ENCODE data around the gene LRRN2.

LRRN2 gene

DNA sequence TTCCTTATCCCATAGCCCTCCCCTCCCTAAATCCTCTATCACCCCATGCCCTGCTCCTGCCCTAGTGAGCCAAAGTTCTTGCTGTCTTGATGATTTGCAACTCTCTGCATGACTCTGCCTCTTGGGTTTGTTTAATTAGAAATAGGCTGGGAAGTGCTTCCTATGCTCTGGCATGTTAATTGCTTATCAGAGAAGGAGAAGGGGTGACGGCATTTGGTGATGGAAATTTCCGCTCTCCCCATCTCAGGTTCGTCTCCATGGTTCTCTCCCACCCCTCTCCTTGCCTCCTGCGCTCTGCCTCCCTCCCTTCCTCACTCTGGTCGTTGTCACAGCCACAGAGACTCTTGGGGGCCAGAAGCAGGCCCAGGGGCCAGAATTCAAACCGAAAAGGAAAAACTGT lies 68.9 kb downstream of the LRRN2 start:
- DNase-seq (ENCODE audit: low read depth), result no peak
- no peak overlapping the region for H3K4me3 ChIP-seq (ENCODE audit: low read length)
- TF ChIP-seq, protein P1, sequence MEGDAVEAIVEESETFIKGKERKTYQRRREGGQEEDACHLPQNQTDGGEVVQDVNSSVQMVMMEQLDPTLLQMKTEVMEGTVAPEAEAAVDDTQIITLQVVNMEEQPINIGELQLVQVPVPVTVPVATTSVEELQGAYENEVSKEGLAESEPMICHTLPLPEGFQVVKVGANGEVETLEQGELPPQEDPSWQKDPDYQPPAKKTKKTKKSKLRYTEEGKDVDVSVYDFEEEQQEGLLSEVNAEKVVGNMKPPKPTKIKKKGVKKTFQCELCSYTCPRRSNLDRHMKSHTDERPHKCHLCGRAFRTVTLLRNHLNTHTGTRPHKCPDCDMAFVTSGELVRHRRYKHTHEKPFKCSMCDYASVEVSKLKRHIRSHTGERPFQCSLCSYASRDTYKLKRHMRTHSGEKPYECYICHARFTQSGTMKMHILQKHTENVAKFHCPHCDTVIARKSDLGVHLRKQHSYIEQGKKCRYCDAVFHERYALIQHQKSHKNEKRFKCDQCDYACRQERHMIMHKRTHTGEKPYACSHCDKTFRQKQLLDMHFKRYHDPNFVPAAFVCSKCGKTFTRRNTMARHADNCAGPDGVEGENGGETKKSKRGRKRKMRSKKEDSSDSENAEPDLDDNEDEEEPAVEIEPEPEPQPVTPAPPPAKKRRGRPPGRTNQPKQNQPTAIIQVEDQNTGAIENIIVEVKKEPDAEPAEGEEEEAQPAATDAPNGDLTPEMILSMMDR (conservative IDR thresholded peaks at IDR 0.05; ENCODE audit: low read depth, low read length), result no peak

DNA sequence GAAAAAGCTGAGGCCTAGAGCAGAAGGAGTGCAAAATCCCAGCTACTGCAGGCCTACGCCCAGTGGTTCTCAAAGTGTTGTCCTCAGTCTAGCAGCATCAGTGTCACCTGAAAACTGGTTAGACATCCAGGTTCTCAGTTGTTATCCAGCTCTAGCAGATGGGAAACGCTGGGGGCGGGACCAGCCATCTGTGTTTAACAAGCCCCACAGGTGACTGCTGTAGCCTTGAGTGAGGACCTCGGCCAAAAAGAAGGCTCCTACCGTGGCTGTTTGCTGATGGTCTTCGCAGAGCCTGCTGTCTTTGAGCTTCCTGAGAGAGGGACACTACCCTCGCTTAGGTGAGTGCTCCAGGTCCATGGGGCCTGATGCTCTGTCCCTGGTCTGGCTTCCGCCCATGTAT lies 69.7 kb downstream of the LRRN2 start:
- TF ChIP-seq, protein P1 (conservative IDR thresholded peaks at IDR 0.05; ENCODE audit: low read depth, low read length), result no peak
- no peak for DNase-seq (ENCODE audit: low read depth)

DNA sequence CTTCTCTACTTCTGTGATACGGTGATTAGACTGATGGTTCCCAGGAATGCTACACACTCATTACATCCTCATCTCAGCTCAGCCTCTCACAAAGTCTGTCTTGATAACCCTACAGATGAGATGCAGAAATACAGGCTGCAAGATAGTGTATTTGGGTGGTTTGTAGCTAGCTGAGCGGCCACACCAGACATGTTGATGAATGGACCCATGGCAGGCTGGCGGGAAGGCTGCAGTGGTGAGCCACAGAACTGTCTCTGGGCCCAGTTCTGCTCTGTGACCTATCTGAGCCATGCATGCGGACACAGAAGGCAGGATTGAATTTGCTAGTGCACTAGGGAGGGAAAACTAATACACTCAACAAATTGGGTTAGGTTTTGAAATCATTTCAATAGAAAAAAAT lies 71.9 kb downstream of the LRRN2 start:
- no peak overlapping the region for H3K4me3 ChIP-seq (ENCODE audit: low read length)
- no peak for DNase-seq (ENCODE audit: low read depth)
- TF ChIP-seq, protein P1 (conservative IDR thresholded peaks at IDR 0.05; ENCODE audit: low read depth, low read length), result no peak

More for the DNA sequence above, 69.7 kb downstream of the LRRN2 start:
- H3K4me3 ChIP-seq (ENCODE audit: low read length), result no peak overlapping the region

- TF ChIP-seq, protein P1 (conservative IDR thresholded peaks at IDR 0.05; ENCODE audit: low read depth, low read length), result no peak
- no peak overlapping the region for H3K4me3 ChIP-seq (ENCODE audit: low read length)
- DNase-seq (ENCODE audit: low read depth), result no peak
These were observed 73.2 kb downstream of the LRRN2 start for GRCh38 chr1:204612326-204612725.

DNA sequence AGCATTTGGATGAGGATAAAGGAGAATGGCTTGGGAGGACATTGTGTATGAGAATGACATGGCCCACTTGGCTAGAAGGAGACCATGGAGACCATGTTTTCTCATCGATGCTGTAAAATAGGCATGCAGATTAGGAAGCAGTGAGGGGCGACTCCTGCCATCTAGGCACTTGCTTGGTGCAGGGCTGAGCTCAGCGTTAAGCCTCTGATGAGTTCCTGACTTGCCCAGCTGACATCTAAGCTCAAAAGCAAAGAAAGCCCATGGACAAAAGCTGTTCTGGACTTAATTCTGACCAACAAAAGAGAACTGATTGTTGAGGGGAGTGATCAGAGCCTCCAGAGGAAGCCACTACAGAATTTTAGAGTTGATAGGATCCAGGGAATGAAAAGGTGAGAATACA lies 74.5 kb downstream of the LRRN2 start:
- DNase-seq (ENCODE audit: low read depth), result no peak
- H3K4me3 ChIP-seq (ENCODE audit: low read length), result no peak overlapping the region
- TF ChIP-seq, protein P1 (conservative IDR thresholded peaks at IDR 0.05; ENCODE audit: low read depth, low read length), result no peak

DNA sequence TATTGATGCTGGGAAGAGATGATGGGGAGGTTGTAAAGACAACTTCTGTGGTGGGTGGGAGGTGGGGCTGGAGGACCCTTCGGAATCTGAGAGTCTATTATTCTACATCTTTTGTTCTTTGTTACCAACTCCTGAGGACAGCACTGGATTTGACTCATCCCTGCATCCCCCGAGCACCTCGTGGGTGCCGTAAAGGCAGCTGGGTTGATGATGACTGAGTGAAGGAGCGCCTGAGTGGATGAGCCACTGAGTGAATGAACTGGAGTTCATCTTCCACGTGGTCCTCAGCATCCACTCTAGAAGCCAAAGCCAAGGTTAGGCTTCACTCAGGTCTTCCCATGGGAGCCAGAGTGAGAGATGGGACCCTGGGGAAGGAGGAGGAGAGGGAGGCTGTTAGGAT lies 77.6 kb downstream of the LRRN2 start:
- DNase-seq (ENCODE audit: low read depth), result no peak
- no peak overlapping the region for H3K4me3 ChIP-seq (ENCODE audit: low read length)
- TF ChIP-seq, protein P1 (conservative IDR thresholded peaks at IDR 0.05; ENCODE audit: low read depth, low read length), result no peak

GRCh38 chr1:204605791-204606190 lies 79.7 kb downstream of the LRRN2 start:
- TF ChIP-seq, protein P1 (conservative IDR thresholded peaks at IDR 0.05; ENCODE audit: low read depth, low read length), result no peak
- no peak overlapping the region for H3K4me3 ChIP-seq (ENCODE audit: low read length)

More at GRCh38 chr1:204605791-204606190, 79.7 kb downstream of the LRRN2 start:
- no peak for DNase-seq (ENCODE audit: low read depth)

All from retinal pigment epithelial cell (primary cell).